Measurements from ENCODE around the gene ADAMTS1.

The ADAMTS1 gene

GRCh38 chr21:26844258-26845065, 747 bp downstream of the ADAMTS1 start:
- DNase-seq = no peak

DNA sequence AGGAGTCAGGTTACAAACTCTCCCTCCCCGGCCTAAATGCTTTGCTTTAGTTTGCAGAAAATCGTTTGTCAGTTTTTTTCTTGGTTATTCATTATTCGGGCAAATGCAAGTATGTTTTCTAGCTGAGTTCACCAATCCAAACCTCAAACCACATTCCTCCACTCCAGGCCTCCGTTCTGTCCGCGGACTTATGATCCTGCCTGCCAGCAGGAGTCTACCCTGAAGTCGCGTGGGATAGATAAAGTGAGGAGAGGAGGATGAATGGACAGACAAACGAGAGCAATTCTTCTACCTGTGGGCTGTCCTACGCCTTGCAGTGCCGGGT, 1.3 kb downstream of the ADAMTS1 start:
- DNase-seq = no peak

GRCh38 chr21:26842974-26843932, 2.0 kb downstream of the ADAMTS1 start:
- no peak for DNase-seq

- DNase-seq = no peak
These were observed 2.9 kb downstream of the ADAMTS1 start for GRCh38 chr21:26842300-26842699.

DNA sequence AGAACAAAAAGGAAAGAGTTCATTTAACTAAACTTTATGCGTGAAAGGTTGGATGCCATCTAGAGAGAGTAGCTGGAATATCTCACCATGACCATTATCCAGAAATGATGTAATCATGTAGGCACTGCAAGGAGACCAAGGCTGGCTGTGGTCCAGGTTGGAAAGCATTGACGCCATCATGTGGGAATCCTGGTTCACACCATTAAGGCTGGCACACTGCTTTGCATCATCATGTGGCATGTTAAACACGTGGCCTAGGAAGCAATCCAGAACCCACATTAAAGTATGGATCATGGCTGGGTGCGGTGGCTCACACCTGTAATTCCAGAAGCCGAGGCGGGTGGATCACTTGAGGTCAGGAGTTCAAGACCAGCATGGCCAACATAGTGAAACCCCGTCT, 4.3 kb downstream of the ADAMTS1 start:
- DNase-seq = no peak

- DNase-seq = no peak
These were observed 5.0 kb downstream of the ADAMTS1 start for GRCh38 chr21:26840201-26840600.

DNA sequence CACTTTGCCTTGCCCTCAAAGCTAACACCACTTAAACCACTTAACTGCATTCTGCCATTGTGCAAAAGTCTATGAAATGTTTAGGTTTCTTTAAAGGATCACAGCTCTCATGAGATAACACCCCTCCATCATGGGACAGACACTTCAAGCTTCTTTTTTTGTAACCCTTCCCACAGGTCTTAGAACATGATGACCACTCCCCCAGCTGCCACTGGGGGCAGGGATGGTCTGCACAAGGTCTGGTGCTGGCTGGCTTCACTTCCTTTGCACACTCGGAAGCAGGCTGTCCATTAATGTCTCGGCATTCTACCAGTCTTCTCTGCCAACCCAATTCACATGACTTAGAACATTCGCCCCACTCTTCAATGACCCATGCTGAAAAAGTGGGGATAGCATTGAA, 7.7 kb downstream of the ADAMTS1 start:
- no peak for DNase-seq

GRCh38 chr21:26836528-26836927, 8.7 kb downstream of the ADAMTS1 start:
- no peak for DNase-seq

DNA sequence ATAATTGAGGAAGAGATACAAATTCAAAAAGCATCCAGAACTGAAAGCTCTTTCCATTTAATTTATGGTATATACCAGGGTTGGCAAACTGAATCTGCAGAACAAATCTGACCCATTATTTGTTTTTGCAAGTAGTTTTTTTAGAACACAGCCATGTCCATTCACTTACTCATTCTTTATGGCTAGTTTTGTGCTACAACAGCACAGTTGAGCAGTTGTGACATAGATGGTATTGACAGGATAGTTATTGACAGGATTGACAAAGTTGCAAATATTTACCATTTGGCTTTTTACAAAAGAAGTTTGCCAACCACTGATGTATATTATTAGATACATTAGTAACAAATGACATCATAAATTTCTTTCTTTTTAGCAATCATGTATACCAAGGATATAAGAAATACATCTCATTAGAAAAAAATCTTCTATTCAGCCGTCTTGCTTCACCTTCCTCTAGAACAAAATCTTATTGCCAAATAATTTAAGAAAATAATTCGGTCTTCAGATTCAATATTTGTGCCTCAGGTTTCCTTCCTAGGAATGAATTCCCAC, 9.4 kb downstream of the ADAMTS1 start:
- no peak for DNase-seq

GRCh38 chr21:26835027-26835713, 10.0 kb downstream of the ADAMTS1 start:
- DNase-seq = no peak

- DNase-seq = no peak
These were observed 10.9 kb downstream of the ADAMTS1 start for GRCh38 chr21:26834181-26834905.

GRCh38 chr21:26833460-26833939, 11.7 kb downstream of the ADAMTS1 start:
- DNase-seq = no peak

GRCh38 chr21:26833011-26833410, 12.2 kb downstream of the ADAMTS1 start:
- no peak for DNase-seq

- no peak for DNase-seq
These were observed 12.7 kb downstream of the ADAMTS1 start for GRCh38 chr21:26832546-26832945.

DNA sequence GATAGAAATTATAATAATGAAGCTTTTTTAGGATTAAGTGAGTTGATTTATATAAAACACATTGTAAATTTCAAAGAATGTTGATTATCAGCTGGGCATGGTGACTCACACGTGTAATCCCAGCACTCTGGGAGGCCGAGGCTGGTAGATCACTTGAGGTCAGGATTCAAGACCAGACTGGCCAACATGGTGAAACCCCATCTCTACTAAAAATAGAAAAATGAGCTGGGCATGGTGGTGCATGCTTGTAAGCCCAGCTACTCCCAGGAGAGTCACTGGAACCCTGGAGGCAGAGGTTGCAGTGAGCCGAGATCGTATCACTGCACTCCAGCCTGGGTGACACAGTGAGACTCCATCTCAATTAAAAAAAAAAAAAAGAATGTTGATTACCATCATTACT, 18.4 kb downstream of the ADAMTS1 start:
- DNase-seq = no peak

- no peak for DNase-seq
These were observed 24.7 kb downstream of the ADAMTS1 start for GRCh38 chr21:26820509-26820908.

DNA sequence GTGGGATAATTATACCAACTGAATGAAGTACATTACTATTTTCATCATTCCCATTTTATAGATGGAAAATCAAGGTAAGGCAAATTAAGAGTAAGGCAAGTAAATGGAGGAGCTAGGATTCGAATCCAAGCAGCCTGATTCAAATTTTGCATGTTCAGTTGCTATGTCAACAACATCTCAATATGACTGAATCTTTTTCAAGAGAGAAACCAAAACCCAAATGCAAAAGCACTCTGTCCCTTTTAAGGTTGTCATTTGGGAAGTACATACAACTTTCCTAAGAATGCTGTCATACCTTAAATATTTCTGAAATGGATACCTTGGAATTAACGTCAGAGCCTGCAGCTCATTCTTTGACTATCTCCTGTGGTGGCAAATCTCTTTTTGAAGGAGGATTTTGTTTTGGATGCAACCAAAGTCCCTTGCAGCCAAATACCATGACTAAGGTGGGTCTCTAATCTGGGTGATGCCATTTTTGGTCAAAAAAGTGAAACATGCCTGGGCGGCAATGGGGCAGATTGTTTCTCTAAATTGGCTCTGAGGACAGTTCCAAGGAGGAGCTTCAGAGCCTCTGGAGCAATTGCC, 25.4 kb downstream of the ADAMTS1 start:
- DNase-seq = no peak

DNA sequence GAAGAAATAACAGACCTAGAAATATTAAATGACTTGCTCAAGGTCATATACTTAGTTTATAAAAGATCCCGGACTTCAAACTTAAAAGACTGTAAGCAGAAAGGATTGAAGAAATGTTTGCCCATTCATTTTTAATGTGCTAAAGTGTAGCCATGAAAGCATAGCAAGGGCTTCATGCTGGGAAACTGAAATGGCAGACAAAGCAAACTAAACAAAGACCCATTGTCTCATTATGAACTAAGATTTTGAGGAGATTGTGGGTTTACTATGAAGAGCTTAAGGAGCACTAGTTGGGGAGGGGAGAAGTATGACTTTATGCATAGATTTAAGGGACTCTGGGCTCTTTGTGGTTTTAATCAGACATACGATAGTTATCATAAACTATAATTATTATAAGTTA, 26.3 kb downstream of the ADAMTS1 start:
- DNase-seq = no peak

GRCh38 chr21:26815197-26815596, 30.0 kb downstream of the ADAMTS1 start:
- no peak for DNase-seq

- no peak for DNase-seq
These were observed 30.8 kb downstream of the ADAMTS1 start for GRCh38 chr21:26814386-26814785.

- no peak for DNase-seq
These were observed 31.7 kb downstream of the ADAMTS1 start for GRCh38 chr21:26813426-26813998.

GRCh38 chr21:26812173-26812572, 33.0 kb downstream of the ADAMTS1 start:
- no peak for DNase-seq
